ENCODE data around the gene PLXDC1.
"Not testable (repeated sequence)": the region's sequence is repeated elsewhere in the genome, so short reads cannot be mapped to it uniquely, and the experiment has no call there.

DNA sequence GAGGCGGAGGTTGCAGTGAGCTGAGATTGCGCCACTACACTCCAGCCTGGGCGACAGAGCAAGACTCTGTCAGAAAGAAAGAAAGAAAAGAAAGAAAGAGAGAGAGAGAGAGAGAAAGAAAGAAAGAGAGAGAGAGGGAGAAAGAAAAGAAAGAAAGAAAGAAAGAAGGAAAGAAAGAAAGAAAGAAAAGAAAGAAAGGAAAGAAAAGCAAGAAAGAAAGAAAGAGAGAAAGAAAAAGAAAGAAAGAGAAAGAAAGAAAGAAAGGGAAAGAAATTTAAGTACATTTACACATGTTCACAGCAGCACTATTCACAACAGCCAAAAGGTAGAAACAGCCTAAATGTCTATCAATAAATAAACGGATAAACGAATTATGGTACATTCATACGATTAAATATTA, 21.9 kb downstream of the PLXDC1 start:
- TF ChIP-seq, protein P1, sequence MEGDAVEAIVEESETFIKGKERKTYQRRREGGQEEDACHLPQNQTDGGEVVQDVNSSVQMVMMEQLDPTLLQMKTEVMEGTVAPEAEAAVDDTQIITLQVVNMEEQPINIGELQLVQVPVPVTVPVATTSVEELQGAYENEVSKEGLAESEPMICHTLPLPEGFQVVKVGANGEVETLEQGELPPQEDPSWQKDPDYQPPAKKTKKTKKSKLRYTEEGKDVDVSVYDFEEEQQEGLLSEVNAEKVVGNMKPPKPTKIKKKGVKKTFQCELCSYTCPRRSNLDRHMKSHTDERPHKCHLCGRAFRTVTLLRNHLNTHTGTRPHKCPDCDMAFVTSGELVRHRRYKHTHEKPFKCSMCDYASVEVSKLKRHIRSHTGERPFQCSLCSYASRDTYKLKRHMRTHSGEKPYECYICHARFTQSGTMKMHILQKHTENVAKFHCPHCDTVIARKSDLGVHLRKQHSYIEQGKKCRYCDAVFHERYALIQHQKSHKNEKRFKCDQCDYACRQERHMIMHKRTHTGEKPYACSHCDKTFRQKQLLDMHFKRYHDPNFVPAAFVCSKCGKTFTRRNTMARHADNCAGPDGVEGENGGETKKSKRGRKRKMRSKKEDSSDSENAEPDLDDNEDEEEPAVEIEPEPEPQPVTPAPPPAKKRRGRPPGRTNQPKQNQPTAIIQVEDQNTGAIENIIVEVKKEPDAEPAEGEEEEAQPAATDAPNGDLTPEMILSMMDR (IDR thresholded peaks at IDR 0.05), result not testable (repeated sequence)
- not testable (repeated sequence) for TF ChIP-seq POLR2A (IDR thresholded peaks at IDR 0.05)
